H9 (cell line): ENCODE data around the gene ASMT. TPM values are rescaled to one million over a fixed set of nuclear protein-coding genes. Genes with fewer than 3 reads are reported as not detected.

Source experiments
- DNase-seq: peaks from one replicate; pipeline ENCODE4 v3.0.0-alpha.2; 2017
- H2AFZ ChIP-seq: one replicate; pipeline ENCODE4 v1.6.1; 2013; ENCODE audit warnings: mild to moderate bottlenecking, low read length, control low read depth, moderate library complexity
- H2AK5ac ChIP-seq: 2 replicates; pipeline ENCODE4 v1.6.1; 2013; ENCODE audit warnings: low read length, control low read depth, mixed read lengths; ENCODE audit not compliant: insufficient read length
- H2BK120ac ChIP-seq: one replicate; pipeline ENCODE4 v1.6.1; 2013; ENCODE audit warnings: low read depth, mild to moderate bottlenecking, low read length, control low read depth, inconsistent platforms; ENCODE audit not compliant: poor library complexity, severe bottlenecking
- H2BK12ac ChIP-seq: 2 replicates; pipeline ENCODE4 v1.6.1; 2013; ENCODE audit warnings: low read length, control low read depth, mixed read lengths, low read depth; ENCODE audit not compliant: insufficient read length
- H2BK15ac ChIP-seq: 2 replicates; pipeline ENCODE4 v1.6.1; 2013; ENCODE audit warnings: low read depth, low read length, control low read depth
- H2BK20ac ChIP-seq: one replicate; pipeline ENCODE4 v1.6.1; 2013; ENCODE audit warnings: low read depth, mild to moderate bottlenecking, low read length, control low read depth, inconsistent platforms; ENCODE audit not compliant: poor library complexity, severe bottlenecking
- H2BK5ac ChIP-seq: 2 replicates; pipeline ENCODE4 v1.6.1; 2013; ENCODE audit warnings: low read length, control low read depth, mixed read lengths; ENCODE audit not compliant: insufficient read length
- H3K14ac ChIP-seq: 2 replicates; pipeline ENCODE4 v1.6.1; 2013; ENCODE audit warnings: low read length, control low read depth; ENCODE audit not compliant: insufficient read depth
- H3K18ac ChIP-seq: 2 replicates; pipeline ENCODE4 v1.6.1; 2013; ENCODE audit warnings: low read depth, mild to moderate bottlenecking, mixed read lengths, low read length, control low read depth; ENCODE audit not compliant: insufficient read length
- H3K23ac ChIP-seq: 2 replicates; pipeline ENCODE4 v1.6.1; 2013; ENCODE audit warnings: low read length, control low read depth, mixed read lengths, low read depth; ENCODE audit not compliant: insufficient read length
- H3K23me2 ChIP-seq: 2 replicates; pipeline ENCODE4 v1.6.1; 2013; ENCODE audit warnings: low read depth, mild to moderate bottlenecking, mixed read lengths, low read length, control low read depth; ENCODE audit not compliant: insufficient read length, poor library complexity, severe bottlenecking
- H3K27ac ChIP-seq: 2 replicates; pipeline ENCODE4 v1.5.1; 2013; ENCODE audit warnings: low read length, control low read depth, mixed read lengths, low read depth; ENCODE audit not compliant: insufficient read length
- H3K27me3 ChIP-seq: 2 replicates; pipeline ENCODE4 v1.6.1; 2013; ENCODE audit warnings: low read length, control low read depth, inconsistent platforms; ENCODE audit not compliant: insufficient read depth
- H3K4ac ChIP-seq: 2 replicates; pipeline ENCODE4 v1.6.1; 2013; ENCODE audit warnings: low read depth, mild to moderate bottlenecking, control low read depth, inconsistent platforms, low read length, moderate library complexity
- H3K4me1 ChIP-seq: 2 replicates; pipeline ENCODE4 v1.6.1; 2013; ENCODE audit warnings: low read length, control low read depth, inconsistent platforms; ENCODE audit not compliant: insufficient read depth
- H3K4me2 ChIP-seq: 2 replicates; pipeline ENCODE4 v1.6.1; 2013; ENCODE audit warnings: low read length, control low read depth, mixed read lengths; ENCODE audit not compliant: insufficient read length, insufficient read depth
- H3K56ac ChIP-seq: 2 replicates; pipeline ENCODE4 v1.6.1; 2013; ENCODE audit warnings: low read depth, mild to moderate bottlenecking, mixed read lengths, low read length, control low read depth; ENCODE audit not compliant: insufficient read length
- H3K79me1 ChIP-seq: 2 replicates; pipeline ENCODE4 v1.6.1; 2013; ENCODE audit warnings: low read depth, mild to moderate bottlenecking, moderate library complexity, low read length, control low read depth, inconsistent platforms; ENCODE audit not compliant: insufficient read depth, poor library complexity, severe bottlenecking
- H3K79me2 ChIP-seq: 2 replicates; pipeline ENCODE4 v1.6.1; 2013; ENCODE audit warnings: low read length, control low read depth, inconsistent platforms; ENCODE audit not compliant: insufficient read depth
- H3K9ac ChIP-seq: 2 replicates; pipeline ENCODE4 v1.6.1; 2013; ENCODE audit warnings: low read length, control low read depth, mixed read lengths; ENCODE audit not compliant: insufficient read length; ENCODE audit errors: extremely low read depth
- H3K9me3 ChIP-seq: one replicate; pipeline ENCODE4 v1.6.1; 2013; ENCODE audit warnings: low read depth, low read length, inconsistent platforms; ENCODE audit not compliant: control insufficient read depth
- H3T11ph ChIP-seq: one replicate; pipeline ENCODE4 v1.6.1; 2013; ENCODE audit warnings: mild to moderate bottlenecking, low read length, control low read depth, inconsistent platforms
- H4K20me1 ChIP-seq: one replicate; pipeline ENCODE4 v1.6.1; 2013; ENCODE audit not compliant: control insufficient read depth, insufficient read length, insufficient read depth
- H4K5ac ChIP-seq: 2 replicates; pipeline ENCODE4 v1.6.1; 2013; ENCODE audit warnings: low read depth, mild to moderate bottlenecking, mixed read lengths, low read length, control low read depth; ENCODE audit not compliant: insufficient read length
- H4K8ac ChIP-seq: replicated peaks from 2 replicates; pipeline ENCODE4 v1.6.1; 2013; ENCODE audit warnings: low read length, control low read depth, mixed read lengths, low read depth; ENCODE audit not compliant: insufficient read length
- H4K91ac ChIP-seq: 2 replicates; pipeline ENCODE4 v1.6.1; 2013; ENCODE audit warnings: low read depth, mild to moderate bottlenecking, moderate library complexity, mixed read lengths, low read length, control low read depth; ENCODE audit not compliant: insufficient read length
- H3K27ac Mint-ChIP-seq, 3 experiments: 2 replicates in 2 of 3; 3 replicates in 1 of 3; pipeline ENCODE4 v1.8.0; 2020 to 2021; ENCODE audit warnings: mixed read lengths in 3 of 3, mild to moderate bottlenecking in 1 of 3, moderate library complexity in 1 of 3
- H3K27me3 Mint-ChIP-seq: 2 replicates; pipeline ENCODE4 v1.8.0; 2021; ENCODE audit warnings: low read depth, mild to moderate bottlenecking, moderate library complexity, mixed read lengths
- H3K36me3 Mint-ChIP-seq, 3 experiments: 2 replicates in 2 of 3; 3 replicates in 1 of 3; pipeline ENCODE4 v1.8.0; 2020 to 2021; ENCODE audit warnings: low read depth in 3 of 3, mixed read lengths in 3 of 3; ENCODE audit not compliant: insufficient read depth in 1 of 3
- H3K4me1 Mint-ChIP-seq, 2 experiments: 2 replicates each; pipeline ENCODE4 v1.8.0; 2020; ENCODE audit warnings: mixed read lengths in 2 of 2
- H3K4me3 Mint-ChIP-seq, 2 experiments: 2 replicates in 1 of 2; 3 replicates in 1 of 2; pipeline ENCODE4 v1.8.0; 2020 to 2021; ENCODE audit warnings: mild to moderate bottlenecking in 2 of 2, mixed read lengths in 2 of 2, moderate library complexity in 1 of 2
- H3K9me3 Mint-ChIP-seq, 2 experiments: 2 replicates in 1 of 2; 3 replicates in 1 of 2; pipeline ENCODE4 v1.8.0; 2020; ENCODE audit warnings: mild to moderate bottlenecking in 2 of 2, mixed read lengths in 2 of 2, moderate library complexity in 1 of 2
- CTCF ChIP-seq: fragments of 200-600 bp; sonication (generic); conservative IDR thresholded peaks from 3 replicates; pipeline ENCODE4 v1.8.0; 2021; ENCODE audit warnings: antibody characterized with exemption, mild to moderate bottlenecking
- WGBS: extraction: QIAGEN DNeasy Blood & Tissue Kit; methylation state at CpG from one replicate; pipeline ENCODE4 v1.1.7; 2013; ENCODE audit warnings: missing lambda C conversion rate, low lambda C conversion rate, mixed read lengths; ENCODE audit not compliant: insufficient read length; ENCODE audit errors: extremely low coverage; 5-methylcytosine and 5-hydroxymethylcytosine counted together
- total RNA-seq: library from RNA; stranded (reverse); gene quantifications from 2 replicates; pipeline ENCODE4 v1.2.1, GENCODE V29; 2021

The ASMT gene
- total RNA-seq, 1 experiment from 2014 or later = 1.4 TPM

GRCh38 chrX:1596676-1597344 is 18.0 kb upstream of the ASMT start:
- Histone ChIP-seq H2BK20ac (no peak overlapping the region), H2AK5ac (no peak overlapping the region), H2BK15ac (no peak overlapping the region), H2AFZ (no peak overlapping the region), H2BK12ac (no peak overlapping the region), H4K8ac (no peak overlapping the region), H3K9me3 (no peaks in the 10 kb centered on the region), H3K14ac (no peak overlapping the region), H4K20me1 (peaks cover 4% of the 10 kb centered on the region), H3K4ac (no peak overlapping the region), H3K79me2 (peaks cover 23% of the 10 kb centered on the region; the same call in 1 of the 2 replicates), H4K91ac (no peak overlapping the region), H3K27ac (no peak overlapping the region), H3K18ac (no peak overlapping the region), H3K27me3 (no peaks in the 10 kb centered on the region), H3K9ac (no peak overlapping the region), H2BK120ac (no peak overlapping the region), H3K56ac (no peak overlapping the region), H2BK5ac (no peak overlapping the region), H4K5ac (no peak overlapping the region), H3K79me1 (peaks cover 14% of the 10 kb centered on the region), H3K23me2 (peaks cover 3% of the 10 kb centered on the region), H3K4me2 (no peak overlapping the region), H3K23ac (no peak overlapping the region), H3T11ph (no peak overlapping the region), H3K4me1 (no peaks in the 10 kb centered on the region)
- TF ChIP-seq CTCF = no peak
- Mint-ChIP-seq H3K9me3 (no peaks in the 10 kb centered on the region; a peak in 1 of 5 replicates), H3K27ac (peak overlapping the region; percentile 22 to 75 (median 68); a peak in 3 of 7 replicates), H3K4me3 (no peak overlapping the region), H3K27me3 (no peaks in the 10 kb centered on the region), H3K36me3 (peaks cover 46 to 79% (median 74%) of the 10 kb centered on the region in 3 experiments), H3K4me1 (peaks cover 8 to 9% of the 10 kb centered on the region in 2 experiments)
- WGBS = no CpG with 5 or more reads among the region's 30 CpGs
- DNase-seq = no peak
